Brain pericyte (primary cell): ENCODE data around the gene BUD23.
"Not testable (repeated sequence)": the region's sequence is repeated elsewhere in the genome, so short reads cannot be mapped to it uniquely, and the experiment has no call there.

Experiments used
- DNase-seq: peaks from one replicate; pipeline ENCODE4 v3.0.0-alpha.2; 2012; ENCODE audit warnings: low read depth, low spot score

BUD23 gene

DNA sequence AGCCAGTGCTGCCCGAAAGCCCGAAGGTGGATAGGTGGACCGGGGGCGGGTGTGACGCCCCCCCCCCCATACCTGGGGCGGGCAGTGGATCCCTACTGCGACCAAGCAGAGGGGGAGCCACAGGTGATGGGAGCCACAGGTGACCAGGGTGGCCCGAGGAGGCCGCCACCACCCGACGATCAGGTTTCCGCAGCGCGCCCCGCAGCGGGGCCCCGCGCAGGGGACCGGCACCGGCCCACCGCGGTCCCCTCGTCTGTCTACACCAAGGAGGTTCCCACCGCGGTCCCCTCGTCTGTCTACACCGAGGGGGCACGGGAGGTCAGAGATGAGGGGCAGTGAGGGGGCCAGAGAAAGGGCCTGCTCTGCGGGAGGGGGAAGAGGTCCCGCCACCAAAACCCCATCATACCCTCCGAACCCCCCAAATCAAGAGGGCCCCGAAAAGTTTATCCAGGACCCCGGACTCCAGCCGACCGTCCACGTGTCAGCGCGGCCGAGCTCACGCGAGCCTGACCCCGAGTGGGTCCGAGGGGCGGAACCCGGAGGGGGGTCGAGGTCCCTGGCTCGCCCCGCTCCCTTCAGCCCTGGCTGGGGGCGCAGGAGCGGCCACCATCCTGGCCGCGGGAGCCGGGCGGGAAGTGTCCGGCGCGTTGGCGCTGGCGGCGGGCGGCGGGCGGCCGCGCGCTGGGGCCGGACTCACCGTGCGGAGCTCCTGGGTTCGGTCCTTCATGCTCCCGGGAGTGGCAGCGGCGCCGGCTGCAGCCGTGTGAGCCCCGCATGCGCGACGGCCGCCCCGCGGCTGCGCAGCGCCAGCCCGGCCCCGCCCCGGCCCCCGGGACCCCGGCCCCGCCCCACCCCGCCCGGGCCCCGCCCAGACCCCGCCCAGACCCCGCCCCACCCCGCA lies 35.8 kb downstream of the BUD23 start, which contains the start of gene STX1A:
TSS of gene STX1A (minus strand) at position 765 of the 901 bp plus-strand sequence. CDS start at position 727, 38 bp downstream.
- DNase-seq: no peak

DNA sequence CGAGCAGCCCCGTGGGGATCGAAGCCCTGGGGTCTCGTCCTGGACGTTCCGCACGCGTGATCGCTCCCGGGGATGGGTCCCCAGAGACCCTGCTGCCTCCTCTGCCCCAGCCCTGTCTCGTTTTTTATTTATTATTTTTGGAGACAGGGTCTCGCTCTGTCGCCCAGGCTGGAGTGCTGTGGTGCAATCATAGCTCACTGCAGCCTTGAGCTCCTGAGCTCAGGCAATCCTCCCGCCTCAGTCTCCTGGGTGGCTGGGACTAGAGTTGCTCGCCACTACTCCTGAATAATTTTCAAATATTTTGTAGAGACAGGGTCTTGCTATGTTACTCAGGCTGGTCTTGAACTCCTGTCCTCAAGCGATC lies 36.4 kb downstream of the BUD23 start:
- DNase-seq: no peak

DNA sequence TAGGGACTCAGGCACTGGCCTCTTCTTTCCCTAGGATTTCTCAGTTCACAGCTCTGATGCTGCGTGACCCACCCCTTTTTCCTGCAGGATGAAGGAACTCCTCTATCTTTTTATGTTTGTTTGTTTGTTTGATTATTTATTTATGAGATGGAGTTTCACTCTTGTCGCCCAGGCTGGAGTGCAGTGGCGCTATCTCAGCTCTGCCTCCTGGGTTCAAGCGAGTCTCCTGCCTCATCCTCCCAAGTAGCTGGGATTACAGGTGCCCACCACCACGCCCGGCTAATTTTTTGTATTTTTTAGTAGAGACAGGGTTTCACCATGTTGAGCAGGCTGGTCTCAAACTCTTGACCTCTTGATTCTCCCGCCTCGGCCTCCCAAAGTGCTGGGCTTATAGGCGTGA lies 37.0 kb downstream of the BUD23 start:
- DNase-seq: not testable (repeated sequence)

DNA sequence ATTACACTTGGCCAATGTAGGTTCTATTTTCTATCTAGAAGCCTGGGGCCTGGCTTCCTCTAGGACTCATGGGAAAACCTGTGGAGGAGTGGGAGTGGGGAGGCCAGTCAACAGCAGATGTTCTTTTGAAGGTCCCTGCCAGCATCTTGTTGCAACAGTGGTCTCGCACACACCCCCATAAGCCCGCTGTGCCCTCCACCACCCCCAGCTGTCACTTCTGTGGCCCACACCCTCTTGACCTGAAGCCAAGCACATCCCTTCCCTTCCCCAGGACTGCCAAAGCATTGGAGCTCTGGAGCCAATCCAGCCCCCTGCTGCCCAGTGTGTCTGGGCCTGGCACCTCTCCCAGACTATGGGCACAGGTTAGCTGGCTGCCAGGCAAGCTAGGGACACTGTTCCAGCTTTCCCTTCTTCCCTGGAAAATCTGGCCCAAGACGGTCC lies 38.0 kb downstream of the BUD23 start:
- DNase-seq: no peak

DNA sequence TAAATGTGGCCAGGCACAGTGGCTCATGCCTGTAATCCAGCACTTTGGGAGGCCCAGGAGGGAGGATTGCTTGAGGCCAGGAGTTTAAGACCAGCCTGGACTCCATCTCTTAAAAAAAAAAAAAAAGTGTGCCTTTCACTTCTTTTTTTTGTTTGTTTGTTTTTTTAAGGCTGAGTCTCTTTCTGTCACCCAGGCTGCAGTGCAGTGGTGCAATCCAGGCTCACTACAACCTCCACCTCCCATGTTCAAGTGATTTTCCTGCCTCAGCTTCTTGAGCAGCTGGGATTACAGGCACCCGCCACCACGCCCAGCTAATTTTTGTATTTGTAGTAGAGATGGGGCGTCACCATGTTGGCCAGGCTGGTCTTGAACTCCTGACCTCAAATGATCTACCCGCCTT lies 38.8 kb downstream of the BUD23 start:
- not testable (repeated sequence) for DNase-seq

DNA sequence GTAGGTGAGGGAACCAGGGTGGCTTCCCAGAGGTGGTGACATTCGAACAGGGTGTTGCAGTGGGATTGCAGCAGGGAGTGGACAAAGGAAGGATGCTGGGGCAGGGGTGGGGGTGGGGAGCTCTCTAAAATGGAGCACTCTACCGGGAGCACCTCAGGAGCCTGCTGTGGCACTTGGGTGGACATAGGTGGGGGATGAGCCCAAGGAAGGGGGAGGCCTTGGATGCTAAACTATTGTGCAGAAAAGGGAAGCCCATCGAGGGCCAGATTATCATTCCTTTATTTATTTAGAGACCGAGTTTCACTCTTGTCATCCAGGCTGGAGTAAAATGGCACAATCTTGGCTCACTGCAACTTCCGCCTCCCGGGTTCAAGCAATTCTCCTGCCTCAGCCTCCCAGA lies 39.4 kb downstream of the BUD23 start:
- DNase-seq: no peak

DNA sequence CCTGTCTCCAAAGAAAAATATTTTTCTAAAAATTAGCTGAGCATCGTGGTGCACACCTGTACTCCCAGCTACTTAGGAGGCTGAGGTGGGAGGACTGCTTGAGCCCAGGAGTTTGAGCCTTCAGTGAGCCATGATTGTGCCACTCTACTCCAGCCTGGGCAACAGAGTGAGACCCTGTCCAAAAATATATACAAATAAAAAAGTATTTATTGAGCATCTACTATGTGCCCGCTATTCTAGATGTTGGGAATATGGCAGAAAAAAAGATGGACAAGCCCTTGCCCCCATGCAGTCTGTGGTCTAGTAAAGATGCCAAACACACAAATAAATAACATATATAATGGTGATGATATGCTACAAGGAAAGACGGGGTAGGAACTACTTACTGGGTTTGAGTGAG lies 40.4 kb downstream of the BUD23 start:
- DNase-seq: no peak

DNA sequence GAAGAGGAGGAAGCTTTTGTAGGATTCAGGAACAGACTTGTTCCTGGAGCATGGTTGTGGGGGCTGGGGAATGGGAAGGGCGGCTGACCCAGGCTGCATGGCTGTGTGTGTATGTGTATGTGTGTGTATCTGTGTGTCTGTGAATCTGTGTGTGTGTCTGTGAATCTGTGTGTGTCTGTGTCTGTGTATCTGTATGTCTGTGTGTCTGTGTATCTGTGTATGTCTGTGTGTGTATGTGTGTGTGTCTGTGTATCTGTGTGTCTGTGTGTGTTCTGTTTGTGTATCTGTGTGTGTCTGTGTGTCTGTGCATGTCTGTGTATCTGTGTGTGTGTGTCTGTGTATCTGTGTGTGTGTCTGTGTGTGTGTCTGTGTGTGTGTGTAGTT lies 42.7 kb downstream of the BUD23 start:
- no peak for DNase-seq

DNA sequence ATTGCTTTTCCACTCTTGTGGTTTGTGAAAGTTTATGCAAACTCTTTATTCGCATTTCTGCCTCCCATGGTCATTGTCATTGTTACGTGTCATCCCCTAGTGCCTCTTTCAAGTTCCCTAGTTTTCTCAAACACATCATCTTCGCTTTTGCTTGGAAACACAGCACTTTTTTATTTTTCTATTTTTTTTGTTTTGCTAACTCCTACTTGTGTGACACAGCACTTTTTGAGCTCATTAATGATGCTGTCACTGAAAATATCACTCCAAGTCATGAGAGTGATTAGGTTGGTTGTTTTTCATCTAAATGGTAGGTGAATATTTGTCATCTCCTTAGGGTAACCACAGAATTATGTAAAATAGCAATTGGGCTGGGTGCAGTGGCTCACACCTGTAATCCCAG lies 44.6 kb downstream of the BUD23 start:
- no peak for DNase-seq

DNA sequence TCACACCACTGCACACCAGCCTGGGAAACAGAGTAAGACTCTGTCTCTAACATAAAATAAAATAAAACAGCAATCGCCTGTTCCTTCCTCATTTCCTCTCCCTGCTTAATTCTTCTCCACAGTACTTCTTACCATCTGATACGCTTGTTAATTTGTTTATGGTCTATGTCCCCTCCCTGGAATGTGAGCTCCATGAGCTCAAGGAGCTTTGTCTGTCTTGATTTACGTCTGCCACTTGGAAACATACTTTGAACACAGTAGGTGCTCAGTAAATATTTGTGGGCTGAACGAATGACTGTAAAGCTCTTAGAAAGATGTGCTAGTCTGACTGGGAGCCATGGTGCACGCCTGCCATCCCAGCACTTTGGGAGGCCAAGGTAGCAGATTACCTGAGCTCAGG lies 45.2 kb downstream of the BUD23 start:
- no peak for DNase-seq

DNA sequence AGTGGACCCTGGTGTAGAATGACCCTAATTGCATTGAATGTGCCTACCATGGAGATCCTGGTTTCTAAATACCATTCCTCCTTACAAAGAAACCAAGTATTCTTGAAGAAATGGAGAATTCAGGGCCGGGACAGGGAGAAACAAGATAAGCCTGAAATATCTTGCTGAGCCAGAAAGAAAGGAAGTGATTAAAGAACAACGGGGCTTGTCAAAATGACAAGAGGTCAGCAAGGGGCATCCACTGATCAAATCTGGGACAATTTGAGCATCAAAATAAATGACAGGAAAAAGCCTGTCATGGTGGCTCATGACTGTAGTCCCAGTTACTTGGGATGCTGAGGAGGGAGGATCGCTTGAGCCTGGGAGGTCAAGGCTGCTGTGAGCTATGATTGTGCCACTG lies 47.1 kb downstream of the BUD23 start:
- no peak for DNase-seq

DNA sequence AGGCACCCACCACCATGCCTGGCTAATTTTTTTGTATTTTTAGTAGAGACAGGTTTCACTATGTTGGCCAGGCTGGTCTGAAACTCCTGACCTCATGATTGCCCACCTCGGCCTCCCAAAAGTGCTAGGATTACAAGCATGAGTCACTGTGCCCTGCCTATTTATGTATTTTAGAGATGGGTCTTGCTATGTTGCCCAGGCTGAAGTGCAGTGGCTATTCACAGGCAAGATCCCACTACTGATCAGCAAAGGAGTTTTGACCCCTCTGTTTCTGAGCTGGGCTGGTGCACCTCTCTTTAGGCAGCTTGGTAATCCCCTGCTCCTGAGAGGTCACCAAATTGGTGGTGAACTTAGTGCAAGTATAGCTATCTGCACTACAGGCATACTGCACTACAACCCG lies 49.0 kb downstream of the BUD23 start:
- no peak for DNase-seq

DNA sequence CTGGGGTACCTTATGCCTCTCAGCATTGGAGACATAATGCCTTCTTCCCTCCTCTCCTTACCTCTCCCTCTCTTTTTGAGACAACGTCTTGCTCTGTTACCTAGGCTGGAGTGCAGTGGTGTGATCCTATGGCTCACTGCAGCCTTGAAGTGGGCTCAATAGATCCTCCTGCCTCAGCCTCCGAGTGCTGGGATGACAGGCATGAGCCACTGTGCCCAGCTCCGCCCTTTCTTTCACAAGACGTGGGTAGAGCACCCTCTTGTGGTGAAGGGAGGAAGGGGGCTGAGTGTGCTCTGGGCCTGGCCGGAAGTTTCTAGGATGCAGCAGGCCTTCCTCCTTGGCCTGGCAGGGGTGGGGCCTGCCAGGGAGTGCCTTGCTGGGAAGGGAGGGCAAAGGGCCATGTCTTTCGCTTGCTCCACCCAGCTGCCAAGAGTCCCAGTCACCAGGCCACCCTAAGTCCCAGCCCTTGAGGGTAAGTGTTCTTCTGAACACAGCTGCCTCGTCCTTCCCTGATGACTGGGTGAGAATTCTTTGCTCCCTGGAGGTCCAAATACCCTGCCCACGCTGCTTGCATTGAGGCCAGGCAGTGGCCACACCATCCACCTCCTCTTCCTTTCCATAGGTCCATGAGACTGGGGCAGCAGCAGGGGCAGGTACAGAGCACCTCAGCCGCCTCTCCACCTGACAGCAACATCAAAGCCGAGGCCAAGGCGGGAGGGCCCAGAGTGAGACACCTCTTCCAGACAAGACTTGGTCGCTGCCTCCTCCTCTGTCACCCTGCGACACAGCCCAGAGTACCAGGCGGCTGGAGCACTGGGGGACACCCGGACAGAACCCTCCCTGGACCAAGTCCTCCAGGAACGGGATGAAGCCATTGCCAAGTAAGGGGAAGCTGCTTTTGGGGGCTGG lies 51.5 kb downstream of the BUD23 start:
- no peak for DNase-seq

DNA sequence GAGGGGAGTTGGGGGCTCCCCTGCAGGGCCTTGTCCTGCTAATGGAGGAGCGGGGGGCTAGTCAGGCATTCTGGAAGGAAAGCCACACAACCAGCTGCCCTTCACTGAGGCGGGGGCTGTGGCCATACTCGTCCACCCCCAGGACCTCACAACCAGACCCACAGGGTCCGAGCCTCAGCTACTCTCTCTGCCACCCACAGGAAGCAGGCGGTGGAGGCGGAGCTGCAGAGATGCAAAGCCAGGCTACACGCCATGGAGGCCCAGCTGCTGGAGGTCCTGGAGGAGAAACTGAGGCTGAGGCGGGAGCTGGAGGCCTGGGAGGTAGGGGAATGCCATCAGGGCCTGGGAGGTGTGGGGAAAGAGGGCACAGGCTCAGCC lies 52.1 kb downstream of the BUD23 start:
- DNase-seq: no peak

DNA sequence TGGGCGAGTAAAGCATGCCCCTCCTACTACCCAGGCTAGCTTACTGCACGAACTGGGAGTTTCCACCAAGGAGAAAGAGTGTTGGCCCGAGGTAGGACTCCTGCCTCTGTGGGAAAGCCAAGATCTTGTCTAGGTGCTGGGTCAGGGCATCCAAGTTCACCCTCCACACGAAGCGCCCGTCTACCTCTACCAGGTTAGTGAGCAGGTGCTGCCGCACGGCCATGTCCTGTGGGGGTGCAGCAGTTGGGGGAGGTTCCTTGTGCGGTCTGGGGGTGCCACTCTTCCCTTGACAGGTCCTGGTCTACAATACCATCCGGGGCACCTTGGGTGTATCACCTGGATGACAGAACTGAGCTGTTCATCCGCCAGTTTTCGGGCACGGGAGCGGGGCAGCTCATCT lies 53.5 kb downstream of the BUD23 start:
- DNase-seq: no peak

DNA sequence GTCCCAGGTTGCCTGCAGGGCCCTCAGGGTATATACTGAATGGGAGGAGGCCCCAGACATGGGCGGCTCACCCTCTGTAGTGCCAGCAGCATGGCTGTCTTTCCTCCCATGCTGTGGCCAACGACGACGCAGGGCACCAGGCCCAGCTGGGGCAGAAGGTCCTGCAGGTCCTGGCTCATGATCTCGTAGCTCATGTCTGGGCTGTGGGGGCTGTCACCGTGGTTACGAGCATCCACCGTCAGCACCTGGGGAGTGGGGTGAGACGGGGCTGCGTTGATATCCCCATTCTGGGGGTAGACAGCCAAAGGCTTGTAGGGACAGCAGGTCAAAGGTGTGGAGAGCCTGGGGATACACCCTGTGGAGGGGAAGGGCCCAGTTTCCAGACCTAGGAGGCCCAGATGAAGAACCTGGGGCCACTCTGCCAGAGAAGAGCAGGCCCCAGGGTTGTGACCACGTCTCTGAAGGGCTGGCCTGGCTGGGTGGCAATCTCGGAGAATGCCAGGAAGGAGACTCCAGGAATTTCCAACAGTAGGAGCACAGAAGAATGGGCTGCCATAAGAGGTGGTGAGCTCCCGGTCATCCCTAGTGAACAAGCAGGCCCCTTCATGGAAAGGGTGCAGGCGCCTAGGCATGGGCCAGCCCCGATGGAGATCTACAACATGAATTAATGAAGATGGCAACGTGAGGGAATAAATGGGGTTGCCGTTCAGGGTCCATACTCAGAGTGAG lies 54.3 kb downstream of the BUD23 start:
- no peak for DNase-seq

DNA sequence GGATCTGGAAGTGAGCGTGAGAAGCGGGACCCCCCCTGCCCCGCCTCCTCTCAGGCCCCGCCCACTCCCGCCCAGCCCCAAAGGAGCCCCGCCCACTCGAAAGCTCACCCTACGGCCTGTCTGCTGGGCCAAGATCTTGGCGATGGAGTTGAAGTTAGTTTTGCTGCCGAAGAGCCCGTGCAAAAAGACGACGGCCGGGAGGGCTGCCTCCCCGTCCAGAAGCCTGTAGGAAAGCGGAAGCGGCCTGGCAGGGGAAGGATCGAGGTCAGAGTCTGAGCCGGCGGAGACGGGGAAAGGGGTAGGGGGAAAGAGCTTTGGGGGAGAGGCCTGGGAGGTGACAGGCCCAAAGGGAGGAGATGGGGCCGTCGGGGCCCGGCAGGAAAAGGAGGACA lies 54.8 kb downstream of the BUD23 start:
- DNase-seq: no peak

DNA sequence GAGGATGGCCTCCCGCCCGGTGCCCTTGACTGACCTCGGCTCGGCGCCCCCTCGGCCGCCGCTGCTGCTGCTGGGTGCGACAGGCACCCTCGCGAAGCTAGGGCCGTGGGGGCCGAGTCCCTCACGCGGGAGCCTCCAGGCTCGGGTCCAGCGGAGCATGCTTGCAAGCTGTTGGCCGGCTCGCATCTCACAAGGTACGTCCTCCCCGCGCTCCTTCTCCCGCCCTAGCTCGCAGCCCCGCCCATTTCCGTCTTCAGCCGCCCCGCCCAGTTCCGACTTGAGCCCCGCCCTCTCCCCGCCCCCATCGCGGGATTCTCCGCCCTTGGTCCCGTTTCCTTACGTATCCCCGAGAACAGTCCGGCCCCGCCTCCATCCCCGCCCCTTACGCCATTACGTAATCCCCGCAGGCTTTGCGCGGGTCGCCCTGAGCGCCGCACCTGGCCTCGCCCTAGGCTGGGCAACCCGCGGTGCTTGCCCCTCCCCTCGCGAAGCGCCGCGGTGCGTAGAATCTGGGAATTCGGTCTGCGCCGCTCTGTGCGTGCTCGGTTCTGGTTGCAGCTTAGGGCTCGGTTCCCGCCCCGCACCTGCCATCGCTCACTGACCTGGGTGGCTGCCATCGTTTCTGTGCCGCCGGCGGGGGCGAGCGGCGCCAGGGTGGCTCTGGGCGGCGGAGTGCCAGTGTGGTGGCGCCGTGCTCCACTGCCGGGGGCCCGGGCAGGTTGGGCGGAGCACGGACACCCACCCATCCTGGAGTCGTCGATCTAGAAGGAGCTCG lies 55.4 kb downstream of the BUD23 start, which contains the start of gene ABHD11:
TSS of gene ABHD11 (minus strand) at position 191 of the 775 bp plus-strand sequence. CDS start at position 159, 32 bp downstream.
- peak; percentile 78 for DNase-seq

DNA sequence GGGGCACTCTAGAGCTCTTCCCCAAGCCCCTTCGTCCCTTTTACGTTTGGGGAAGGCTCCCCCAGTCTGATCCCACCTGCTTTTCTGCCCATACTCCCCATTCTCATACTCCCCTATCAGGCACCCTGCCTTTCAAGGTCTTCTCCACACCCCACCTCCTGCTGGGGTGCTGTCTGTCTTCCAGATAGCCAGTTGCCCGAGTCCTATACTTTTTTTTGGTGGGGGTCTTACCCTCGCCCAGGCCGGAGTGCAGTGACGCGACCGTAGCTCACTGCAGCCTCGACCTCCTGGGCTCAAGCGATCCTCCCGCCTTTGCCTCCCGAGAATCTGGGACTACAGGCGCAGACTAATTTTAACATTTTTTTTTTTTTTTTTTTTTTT lies 56.0 kb downstream of the BUD23 start:
- DNase-seq: no peak

DNA sequence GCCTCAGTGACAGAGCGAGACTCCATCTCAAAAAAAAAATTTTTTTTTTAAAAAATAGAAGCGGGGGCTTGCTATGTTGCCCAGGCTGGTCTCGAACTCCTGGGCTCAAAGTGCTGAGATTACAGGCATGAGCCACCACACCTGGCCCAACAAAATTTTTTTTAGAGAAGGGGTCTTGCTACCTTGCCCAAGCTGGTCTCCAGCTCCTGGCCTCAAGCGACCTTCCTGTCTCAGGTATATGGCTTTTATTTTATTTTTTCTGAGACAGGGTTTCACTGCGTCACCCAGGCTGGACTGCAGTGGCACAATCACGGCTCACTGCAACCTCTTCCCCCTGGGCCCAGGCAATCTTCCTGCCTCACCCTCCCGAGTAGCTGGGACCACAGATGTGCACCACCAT lies 56.8 kb downstream of the BUD23 start:
- DNase-seq: no peak

DNA sequence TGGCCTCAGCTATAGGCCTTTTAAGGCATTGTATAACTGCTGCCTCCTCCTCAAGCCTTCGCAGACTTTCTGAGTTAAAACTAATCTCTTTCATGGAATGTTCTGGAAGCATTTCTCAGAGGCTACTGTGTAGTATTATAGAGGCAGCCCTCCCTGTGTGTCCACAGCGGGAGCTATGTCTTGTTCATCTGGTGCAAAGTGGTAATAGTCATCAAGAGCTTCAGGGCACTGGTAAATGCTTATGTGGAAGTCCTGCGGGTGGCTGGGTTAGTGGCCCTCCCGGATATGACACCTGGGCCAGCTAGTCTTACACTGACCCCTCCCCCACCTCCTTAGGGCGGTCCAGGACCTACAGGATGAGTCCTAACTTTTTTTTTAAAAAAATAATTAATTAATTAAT lies 57.4 kb downstream of the BUD23 start:
- DNase-seq: no peak
